ENCODE results near the gene DAB2.

DAB2 gene

GRCh38 chr5:39439582-39440162 lies 14.9 kb upstream of the DAB2 start:
- no peaks in the 10 kb centered on the region for H3K79me2 ChIP-seq (ENCODE audit: insufficient read depth, low read length)
- H3K27me3 ChIP-seq (ENCODE audit: low read length) = no peaks in the 10 kb centered on the region
- no peaks in the 10 kb centered on the region for H3K9me3 ChIP-seq (ENCODE audit: insufficient read depth, low read length)
- no peaks in the 10 kb centered on the region for H4K20me1 ChIP-seq (ENCODE audit: low read depth, low read length)
- no peak overlapping the region for H3K27ac ChIP-seq (ENCODE audit: low read depth, low read length)
- H3F3A ChIP-seq (ENCODE audit: insufficient read depth) = no peaks in the 10 kb centered on the region
- H3K4me3 ChIP-seq (ENCODE audit: insufficient read depth, low read length, poor library complexity, severe bottlenecking) = no peak overlapping the region
- TF ChIP-seq CTCF (IDR thresholded peaks at IDR 0.05; ENCODE audit: insufficient read depth, low read length, poor library complexity, severe bottlenecking) = no peak
- H3K36me3 ChIP-seq (ENCODE audit: low read length) = no peaks in the 10 kb centered on the region
- no peaks in the 10 kb centered on the region for H3K9me2 ChIP-seq (replicated peaks; ENCODE audit: insufficient read depth, low read length)
- no peak overlapping the region for H3K9ac ChIP-seq (ENCODE audit: low read length)
- H2AFZ ChIP-seq (ENCODE audit: low read depth, low read length, severe bottlenecking) = no peak overlapping the region
- H3K4me2 ChIP-seq (ENCODE audit: low read depth, low read length, poor library complexity, severe bottlenecking) = no peak overlapping the region

GRCh38 chr5:39437467-39437866 lies 12.7 kb upstream of the DAB2 start:
- no peak for TF ChIP-seq EZH2phosphoT487 (conservative IDR thresholded peaks at IDR 0.05; ENCODE audit: low read length)
- TF ChIP-seq CTCF (IDR thresholded peaks at IDR 0.05; ENCODE audit: insufficient read depth, low read length, poor library complexity, severe bottlenecking) = no peak
- Histone ChIP-seq H2AFZ (ENCODE audit: low read depth, low read length, severe bottlenecking) (no peak overlapping the region), H3K4me2 (ENCODE audit: low read depth, low read length, poor library complexity, severe bottlenecking) (no peak overlapping the region)

GRCh38 chr5:39433848-39434247 lies 9.1 kb upstream of the DAB2 start:
- no peak overlapping the region for H3K4me2 ChIP-seq (ENCODE audit: low read depth, low read length, poor library complexity, severe bottlenecking)
- no peak overlapping the region for H3K4me3 ChIP-seq (ENCODE audit: insufficient read depth, low read length, poor library complexity, severe bottlenecking)
- no peak overlapping the region for H2AFZ ChIP-seq (ENCODE audit: low read depth, low read length, severe bottlenecking)
- no peaks in the 10 kb centered on the region for H4K20me1 ChIP-seq (ENCODE audit: low read depth, low read length)
- H3K9me3 ChIP-seq (ENCODE audit: insufficient read depth, low read length) = no peaks in the 10 kb centered on the region
- no peaks in the 10 kb centered on the region for H3F3A ChIP-seq (ENCODE audit: insufficient read depth)
- TF ChIP-seq CTCF (IDR thresholded peaks at IDR 0.05; ENCODE audit: insufficient read depth, low read length, poor library complexity, severe bottlenecking) = no peak
- TF ChIP-seq EZH2phosphoT487 (conservative IDR thresholded peaks at IDR 0.05; ENCODE audit: low read length) = no peak
- H3K9me2 ChIP-seq (replicated peaks; ENCODE audit: insufficient read depth, low read length) = no peaks in the 10 kb centered on the region
- H3K27me3 ChIP-seq (ENCODE audit: low read length) = no peaks in the 10 kb centered on the region
- no peaks in the 10 kb centered on the region for H3K79me2 ChIP-seq (ENCODE audit: insufficient read depth, low read length)
- no peak overlapping the region for H3K9ac ChIP-seq (ENCODE audit: low read length)
- no peak overlapping the region for H3K27ac ChIP-seq (ENCODE audit: low read depth, low read length)
- H3K36me3 ChIP-seq (ENCODE audit: low read length) = no peaks in the 10 kb centered on the region

More at GRCh38 chr5:39437467-39437866, 12.7 kb upstream of the DAB2 start:
- Histone ChIP-seq H3K36me3 (ENCODE audit: low read length) (no peaks in the 10 kb centered on the region), H4K20me1 (ENCODE audit: low read depth, low read length) (no peaks in the 10 kb centered on the region), H3F3A (ENCODE audit: insufficient read depth) (no peaks in the 10 kb centered on the region), H3K9me3 (ENCODE audit: insufficient read depth, low read length) (no peaks in the 10 kb centered on the region), H3K27ac (ENCODE audit: low read depth, low read length) (no peak overlapping the region), H3K9ac (ENCODE audit: low read length) (no peak overlapping the region), H3K9me2 (replicated peaks; ENCODE audit: insufficient read depth, low read length) (no peaks in the 10 kb centered on the region), H3K27me3 (ENCODE audit: low read length) (no peaks in the 10 kb centered on the region), H3K79me2 (ENCODE audit: insufficient read depth, low read length) (no peaks in the 10 kb centered on the region), H3K4me3 (ENCODE audit: insufficient read depth, low read length, poor library complexity, severe bottlenecking) (no peak overlapping the region)

Measured in SU-DHL-6 (cell line).